Pulmonary artery endothelial cell (primary cell): Measurements from ENCODE around the gene TNFRSF14. TPM values are rescaled to one million over a fixed set of nuclear protein-coding genes. Genes with fewer than 3 reads are reported as not detected.

Source experiments
- DNase-seq: peaks from one replicate; pipeline ENCODE4 v3.0.0-alpha.2; 2011; ENCODE audit warnings: low read depth, low spot score
- total RNA-seq: library from RNA; depleted of rRNA; stranded (reverse); fragments of >200 nt; gene quantifications from 2 replicates; pipeline ENCODE4 v1.2.3, GENCODE V29; 2014

Gene TNFRSF14
- total RNA-seq, 1 donor from 2014 or later, result 25.5 TPM

DNA sequence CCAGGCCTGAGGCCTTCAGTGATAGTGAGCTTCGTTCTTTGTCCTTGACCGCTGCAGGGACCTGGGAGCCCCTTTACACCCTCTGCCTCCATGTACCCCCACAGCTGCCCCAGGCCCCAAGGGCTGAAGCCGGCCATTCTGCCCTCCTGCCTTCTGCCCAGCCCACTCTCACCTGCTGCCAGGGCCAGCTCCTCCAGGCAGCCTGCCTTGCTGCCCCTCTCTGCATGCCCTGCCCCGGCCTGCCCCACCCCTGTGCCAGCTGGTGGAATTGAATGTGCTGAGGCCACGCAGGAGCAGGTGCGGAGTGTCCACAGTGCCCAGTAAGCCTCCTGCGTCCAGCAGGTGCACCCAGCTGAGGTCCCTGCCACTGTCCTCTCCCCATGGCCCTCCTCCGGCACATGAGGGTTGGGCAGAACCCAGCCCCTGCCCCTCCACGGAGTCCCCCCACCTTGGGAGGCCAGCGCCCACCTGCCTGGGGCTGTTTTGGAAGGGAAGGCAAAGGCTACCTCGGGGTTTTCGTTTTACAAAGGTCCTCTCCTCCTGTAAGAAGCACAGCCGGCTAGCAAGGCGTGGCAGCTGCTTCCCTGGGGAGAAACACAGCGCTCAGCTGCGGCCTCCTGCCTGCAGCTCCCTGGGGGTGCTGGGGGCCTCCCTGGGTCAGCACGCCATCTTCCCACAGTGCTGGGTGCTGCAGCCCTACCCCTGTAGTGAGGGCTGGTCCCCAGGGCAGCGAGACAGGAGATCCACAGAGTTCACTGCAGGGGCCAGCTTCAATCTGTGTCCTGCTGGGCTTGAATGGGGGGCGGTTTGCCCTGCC is 55.7 kb downstream of the TNFRSF14 start:
- no peak for DNase-seq

DNA sequence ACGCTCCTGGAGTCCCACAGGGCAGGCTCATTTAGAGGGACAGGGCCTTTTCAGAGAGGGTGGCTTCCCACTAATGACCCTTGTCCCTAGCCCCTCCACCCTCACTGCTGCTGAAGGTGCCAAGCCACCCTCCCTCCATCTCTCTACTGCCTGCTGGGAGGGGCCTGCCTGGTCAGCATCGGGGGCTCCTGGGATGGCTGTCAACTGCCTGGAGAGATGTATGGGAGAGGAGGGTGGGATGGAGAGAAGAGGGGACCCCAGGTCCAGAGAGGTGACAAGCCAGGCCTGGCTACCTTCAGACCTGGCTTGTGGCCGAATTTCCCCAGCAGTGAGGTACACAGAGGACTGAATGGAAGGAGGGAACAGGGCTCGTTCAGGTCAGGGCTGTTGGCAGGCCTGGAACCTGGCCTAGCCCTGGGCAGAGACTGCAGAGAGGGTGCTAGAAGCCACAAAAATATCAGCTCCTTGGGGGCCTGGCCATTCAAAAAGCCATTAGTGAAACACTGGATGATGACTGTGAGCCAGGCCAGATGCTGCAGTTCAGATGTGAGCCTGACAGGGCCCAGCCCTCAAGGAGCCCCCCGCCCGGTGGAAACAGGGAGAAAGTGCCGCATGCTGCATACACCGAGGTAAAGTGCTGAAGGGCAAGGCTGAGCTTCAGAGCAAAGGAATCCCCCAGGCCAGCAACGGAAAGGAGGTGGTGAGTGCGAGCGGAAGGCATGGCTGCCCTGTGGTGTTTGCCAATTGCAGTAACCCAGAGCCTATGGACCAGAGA is 56.6 kb downstream of the TNFRSF14 start:
- DNase-seq, result no peak

Other genes starting within 250 kb of the TNFRSF14 start
- gene MORN1, start 164.8 kb upstream of the TNFRSF14 start, total RNA-seq, result 4.1 and 4.3 TPM in 2 replicates
- gene RER1, start 164.5 kb upstream of the TNFRSF14 start, total RNA-seq, result 88.8 and 97.9 TPM in 2 replicates
- 33.7 and 41.0 TPM in 2 replicates for gene PEX10, start 143.8 kb upstream of the TNFRSF14 start, total RNA-seq
- gene PLCH2, start 80.1 kb upstream of the TNFRSF14 start, total RNA-seq, result 0.04 and 0.13 TPM in 2 replicates
- 22.4 and 28.4 TPM in 2 replicates for gene PANK4, start 29.8 kb upstream of the TNFRSF14 start, total RNA-seq
- not detected in 2 replicates for gene HES5, start 26.1 kb upstream of the TNFRSF14 start, total RNA-seq
- gene PRXL2B, start 30.4 kb downstream of the TNFRSF14 start, total RNA-seq, result 29.9 and 36.0 TPM in 2 replicates
- 2.7 and 3.7 TPM in 2 replicates for gene MMEL1, start 76.6 kb downstream of the TNFRSF14 start, total RNA-seq
- 0.07 TPM in 2 replicates for gene TTC34, start 245.3 kb downstream of the TNFRSF14 start, total RNA-seq